Activated gamma-delta T cell treated with Interleukin-2 at 50 U/mL for 16 hours (primary cell): ENCODE data around the gene GATAD2B.
"Not testable (repeated sequence)": the region's sequence is repeated elsewhere in the genome, so short reads cannot be mapped to it uniquely, and the experiment has no call there.

Source experiments
- DNase-seq: peaks from one replicate; pipeline ENCODE4 v3.0.0-alpha.2; 2020

GATAD2B gene

GRCh38 chr1:153794624-153795329, 128.0 kb downstream of the GATAD2B start:
- no peak for DNase-seq

DNA sequence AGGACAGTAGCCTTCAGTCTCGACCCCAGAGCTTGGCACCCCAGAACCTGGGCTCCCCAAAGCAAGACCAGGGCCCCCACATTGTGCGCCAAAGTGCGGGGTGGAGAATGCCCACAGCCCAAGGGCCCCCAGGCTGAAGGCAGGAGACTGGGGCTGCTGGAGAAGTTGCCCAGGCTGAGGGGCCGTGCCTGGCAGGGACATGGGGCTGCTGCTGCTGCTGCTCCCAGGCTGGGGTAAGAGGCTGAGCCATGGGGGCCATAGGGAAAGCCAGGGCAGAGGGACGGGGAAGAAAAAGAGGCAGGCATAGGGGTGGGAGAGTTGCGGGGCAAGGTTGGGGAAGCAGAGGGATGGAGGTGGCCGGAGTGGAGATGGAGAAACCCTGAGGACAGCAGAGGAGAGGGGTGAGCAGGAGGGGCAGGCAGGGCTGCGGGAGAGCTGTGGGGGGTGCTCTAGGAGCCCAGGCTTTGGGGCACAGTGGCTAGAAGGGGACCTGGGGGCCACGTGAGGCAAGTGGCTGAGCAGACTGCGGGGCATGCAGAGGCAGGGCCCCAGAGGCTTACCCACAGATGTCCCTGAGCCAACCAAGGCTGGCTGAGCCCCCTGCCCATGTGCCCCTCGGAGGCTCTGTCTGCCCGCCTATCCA, 128.7 kb downstream of the GATAD2B start:
- no peak for DNase-seq

DNA sequence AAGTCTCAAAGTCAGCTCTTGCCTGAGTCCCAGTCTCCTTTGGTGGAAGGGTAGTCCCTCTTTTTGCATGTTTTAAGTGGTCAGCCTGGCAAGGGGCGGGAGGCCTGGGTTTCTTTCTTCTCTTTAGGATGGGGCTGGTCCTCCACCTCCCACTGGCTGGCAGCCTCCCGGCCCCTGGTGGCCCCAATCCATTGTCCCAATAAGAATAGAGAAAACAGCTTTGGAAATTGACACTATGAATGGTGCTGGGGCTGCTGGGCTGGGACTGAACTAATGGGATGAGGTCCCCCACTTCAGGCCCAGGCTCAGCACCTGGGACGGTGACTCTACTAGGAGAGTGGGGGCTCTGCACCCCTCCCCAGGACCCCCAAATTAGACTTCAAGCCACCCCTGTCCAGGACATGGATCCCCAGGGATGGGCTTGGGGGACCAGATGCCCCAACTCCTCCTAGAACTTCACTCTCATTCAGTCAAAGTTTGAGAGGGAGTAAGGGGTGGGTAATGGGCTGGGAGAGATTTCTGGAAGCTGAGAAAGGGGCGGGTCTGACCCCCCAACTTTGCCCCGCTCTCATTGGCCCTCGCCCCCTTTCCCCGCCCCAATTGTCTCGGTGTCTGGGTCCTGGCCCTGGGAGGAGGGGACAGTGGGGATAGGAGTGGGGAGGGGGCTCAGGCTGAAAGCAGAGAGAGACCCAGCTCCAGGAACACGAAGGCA, 129.4 kb downstream of the GATAD2B start:
- no peak for DNase-seq

GRCh38 chr1:153792631-153793041, 130.1 kb downstream of the GATAD2B start:
- no peak for DNase-seq

GRCh38 chr1:153791648-153792253, 131.0 kb downstream of the GATAD2B start:
- DNase-seq, result no peak

- no peak for DNase-seq
These were observed 131.7 kb downstream of the GATAD2B start for GRCh38 chr1:153790966-153791647.

- no peak for DNase-seq
These were observed 132.3 kb downstream of the GATAD2B start for GRCh38 chr1:153790313-153790965.

- DNase-seq, result no peak
These were observed 133.2 kb downstream of the GATAD2B start for GRCh38 chr1:153789478-153790034.

DNA sequence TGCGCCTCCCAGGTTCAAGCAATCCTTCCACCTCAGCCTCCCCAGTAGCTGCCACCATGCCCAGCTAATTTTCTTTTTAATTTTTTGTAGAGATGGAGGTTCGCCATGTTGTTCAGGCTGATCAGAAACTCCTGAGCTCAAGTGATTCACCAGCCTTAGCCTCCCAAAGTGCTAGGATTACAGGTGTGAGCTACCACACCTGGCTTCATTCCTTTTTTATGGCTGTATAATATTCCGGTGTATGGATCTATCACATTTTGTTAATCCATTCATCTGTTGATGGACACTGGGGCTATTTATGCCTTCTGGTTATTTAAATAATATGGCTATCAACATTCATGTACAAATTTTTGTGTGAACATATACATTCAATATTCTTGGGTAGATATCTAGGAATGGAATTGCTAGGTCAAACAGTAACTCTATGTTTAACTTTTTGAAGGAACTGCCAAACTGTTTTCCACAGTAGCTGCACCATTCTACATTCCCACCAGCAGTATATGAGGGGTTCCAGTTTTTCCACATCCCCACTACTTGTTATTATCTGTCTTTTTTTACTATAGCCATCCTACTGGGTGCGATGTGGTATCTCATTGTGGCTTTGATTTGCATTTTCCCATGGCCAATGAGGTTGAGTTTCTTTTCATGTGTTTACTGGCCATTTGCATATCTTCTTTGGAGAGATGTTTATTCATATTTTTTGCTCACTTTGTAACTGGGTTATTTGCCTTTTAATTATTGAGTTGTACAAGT, 136.6 kb downstream of the GATAD2B start:
- no peak for DNase-seq

- peak; percentile 90 for DNase-seq
These were observed 139.3 kb downstream of the GATAD2B start for GRCh38 chr1:153783233-153784190.

DNA sequence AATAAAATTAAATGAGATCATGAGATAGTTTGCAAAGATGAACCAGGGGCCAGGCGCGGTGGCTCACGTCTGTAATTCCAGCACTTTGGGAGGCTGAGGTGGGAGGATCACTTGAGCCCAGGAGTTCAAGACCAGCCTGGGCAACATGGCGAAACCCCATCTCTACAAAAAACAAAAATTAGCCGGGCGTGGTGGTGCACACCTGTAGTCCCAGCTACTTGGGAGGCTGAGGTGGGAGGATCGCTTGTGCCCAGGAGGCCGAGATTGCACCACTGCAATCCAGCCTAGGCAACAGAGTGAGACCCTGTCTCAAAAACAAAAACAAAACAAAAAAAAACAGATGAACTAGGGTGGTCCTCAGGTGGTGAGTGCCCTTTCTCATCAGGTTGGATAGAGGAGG, 140.1 kb downstream of the GATAD2B start:
- not testable (repeated sequence) for DNase-seq

GRCh38 chr1:153780551-153780950, 142.2 kb downstream of the GATAD2B start:
- no peak for DNase-seq

DNA sequence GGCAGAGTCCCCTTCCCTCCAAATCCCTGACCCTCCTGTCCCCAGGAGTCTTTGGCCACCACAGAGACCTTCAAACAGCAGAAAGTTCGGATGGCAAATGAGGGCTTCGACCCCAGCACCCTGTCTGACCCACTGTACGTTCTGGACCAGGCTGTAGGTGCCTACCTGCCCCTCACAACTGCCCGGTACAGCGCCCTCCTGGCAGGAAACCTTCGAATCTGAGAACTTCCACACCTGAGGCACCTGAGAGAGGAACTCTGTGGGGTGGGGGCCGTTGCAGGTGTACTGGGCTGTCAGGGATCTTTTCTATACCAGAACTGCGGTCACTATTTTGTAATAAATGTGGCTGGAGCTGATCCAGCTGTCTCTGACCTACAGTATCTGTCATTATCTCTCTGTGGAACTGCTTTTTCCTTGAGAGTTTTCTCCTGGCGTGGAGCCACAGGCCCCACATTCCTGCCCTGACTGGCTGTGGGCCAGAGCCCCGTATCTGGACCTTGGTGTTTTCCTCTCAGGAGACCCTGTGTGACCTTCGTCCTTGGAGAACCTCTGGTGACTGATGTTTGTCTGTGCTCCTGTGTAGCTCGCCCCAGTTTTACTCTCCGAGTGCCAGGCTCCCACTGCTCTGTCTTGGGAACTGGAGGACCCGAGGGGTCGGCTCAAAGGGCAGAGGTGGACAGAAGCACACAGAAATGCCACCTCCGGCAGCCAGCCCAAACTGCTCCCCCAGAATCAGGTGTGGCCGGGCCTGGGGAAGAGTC, 142.8 kb downstream of the GATAD2B start:
- DNase-seq, result no peak

DNA sequence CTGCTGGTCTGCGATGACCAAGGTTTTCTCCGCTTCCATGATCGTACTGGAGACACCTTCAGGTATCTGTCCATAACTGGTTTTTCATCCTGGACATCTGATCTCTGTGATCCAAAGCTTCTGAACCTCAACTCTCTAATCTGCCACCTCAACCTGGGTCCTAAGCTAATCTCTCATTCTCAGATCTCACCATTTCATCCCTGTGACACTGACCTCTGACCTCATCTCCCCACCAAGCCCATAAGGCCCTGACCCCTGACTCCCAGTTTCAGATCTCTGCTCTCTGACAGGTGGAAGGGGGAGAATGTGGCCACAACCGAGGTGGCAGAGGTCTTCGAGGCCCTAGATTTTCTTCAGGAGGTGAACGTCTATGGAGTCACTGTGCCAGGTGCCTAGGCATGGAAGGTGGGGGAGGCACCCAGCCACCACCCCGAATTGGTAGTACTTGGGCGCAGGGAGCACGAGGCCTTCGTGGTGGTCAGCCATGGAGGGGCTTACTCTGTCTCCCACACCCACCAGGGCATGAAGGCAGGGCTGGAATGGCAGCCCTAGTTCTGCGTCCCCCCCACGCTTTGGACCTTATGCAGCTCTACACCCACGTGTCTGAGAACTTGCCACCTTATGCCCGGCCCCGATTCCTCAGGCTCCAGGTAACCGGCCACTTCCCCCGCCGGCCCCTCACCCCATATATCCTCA, 143.8 kb downstream of the GATAD2B start:
- no peak for DNase-seq

DNA sequence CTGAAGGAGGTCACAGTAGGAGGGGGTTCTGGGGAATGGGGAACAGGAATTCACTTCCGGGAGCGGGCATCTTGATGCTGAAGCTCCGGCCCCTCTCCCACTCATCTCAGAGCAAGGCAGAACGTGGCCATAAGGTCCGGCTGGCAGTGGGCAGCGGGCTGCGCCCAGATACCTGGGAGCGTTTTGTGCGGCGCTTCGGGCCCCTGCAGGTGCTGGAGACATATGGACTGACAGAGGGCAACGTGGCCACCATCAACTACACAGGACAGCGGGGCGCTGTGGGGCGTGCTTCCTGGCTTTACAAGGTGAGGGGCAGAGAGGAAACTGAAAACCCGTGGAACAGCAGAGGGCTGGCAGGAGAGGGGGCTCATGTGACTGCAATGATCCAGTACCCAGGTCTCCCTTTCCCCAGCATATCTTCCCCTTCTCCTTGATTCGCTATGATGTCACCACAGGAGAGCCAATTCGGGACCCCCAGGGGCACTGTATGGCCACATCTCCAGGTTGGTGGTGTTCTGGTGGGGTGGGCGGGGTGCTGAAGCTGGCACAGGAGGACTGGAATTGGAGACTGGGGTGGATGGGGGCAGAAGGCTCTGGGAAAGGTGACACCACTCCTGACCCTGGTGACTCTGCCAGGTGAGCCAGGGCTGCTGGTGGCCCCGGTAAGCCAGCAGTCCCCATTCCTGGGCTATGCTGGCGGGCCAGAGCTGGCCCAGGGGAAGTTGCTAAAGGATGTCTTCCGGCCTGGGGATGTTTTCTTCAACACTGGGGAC, 144.5 kb downstream of the GATAD2B start:
- no peak for DNase-seq

DNA sequence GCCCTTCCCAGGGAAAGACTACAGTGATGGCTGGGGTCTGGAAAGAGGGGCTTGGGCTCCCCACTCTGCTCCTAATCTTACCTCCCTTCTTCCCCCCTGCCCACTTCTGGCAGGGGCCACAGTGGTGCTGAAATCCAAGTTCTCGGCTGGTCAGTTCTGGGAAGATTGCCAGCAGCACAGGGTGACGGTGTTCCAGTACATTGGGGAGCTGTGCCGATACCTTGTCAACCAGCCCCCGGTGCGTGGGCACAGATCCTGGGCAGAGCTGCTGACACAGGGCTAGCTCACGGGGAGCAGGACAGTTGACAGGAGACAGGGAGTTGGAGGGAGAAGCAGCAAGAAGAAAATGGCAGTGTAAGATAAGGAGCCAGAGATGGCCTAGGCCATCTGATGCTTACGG, 145.1 kb downstream of the GATAD2B start:
- DNase-seq, result no peak

GRCh38 chr1:153776845-153777370, 145.9 kb downstream of the GATAD2B start:
- DNase-seq, result no peak

DNA sequence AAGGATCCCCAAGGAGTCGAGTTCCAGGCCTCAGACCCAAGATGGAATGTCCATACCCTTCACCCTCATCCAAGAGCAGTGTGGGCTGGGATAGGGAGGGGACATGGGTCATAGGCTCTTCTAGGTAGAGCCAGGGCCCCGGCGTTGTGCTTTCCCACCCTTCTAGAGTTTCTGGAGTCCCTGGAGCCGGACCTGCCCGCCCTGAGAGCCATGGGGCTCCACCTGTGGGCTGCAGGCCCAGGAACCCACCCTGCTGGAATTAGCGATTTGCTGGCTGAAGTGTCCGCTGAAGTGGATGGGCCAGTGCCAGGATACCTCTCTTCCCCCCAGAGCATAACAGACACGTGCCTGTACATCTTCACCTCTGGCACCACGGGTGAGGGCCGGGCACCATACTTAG, 146.4 kb downstream of the GATAD2B start:
- no peak for DNase-seq
